ENCODE data around the gene PCBP1.
A peak's percentile ranks its signal among the peaks of the same experiment; 100 is the strongest.
"Not testable (repeated sequence)": the region's sequence is repeated elsewhere in the genome, so short reads cannot be mapped to it uniquely, and the experiment has no call there.

PCBP1 gene

DNA sequence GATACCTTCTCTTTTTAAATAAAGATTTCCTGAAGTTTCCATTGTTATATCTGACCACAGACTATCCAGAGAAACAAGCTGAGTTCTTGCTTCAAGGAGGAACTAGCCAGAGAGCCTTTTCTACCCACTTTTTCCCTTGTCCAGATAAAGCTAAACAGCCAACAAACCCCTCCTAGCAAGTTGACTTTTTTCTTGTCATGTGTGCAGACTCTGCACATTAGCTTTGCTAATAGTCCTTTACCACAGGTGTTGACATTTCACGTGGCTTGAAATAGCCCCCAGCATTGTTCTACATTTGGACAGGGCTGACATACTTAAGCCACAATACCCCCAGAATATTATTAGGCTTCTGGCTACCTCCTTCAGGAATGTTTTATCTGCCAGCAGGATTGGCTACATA, 40.7 kb downstream of the PCBP1 start:
- DNase-seq = no peak

DNA sequence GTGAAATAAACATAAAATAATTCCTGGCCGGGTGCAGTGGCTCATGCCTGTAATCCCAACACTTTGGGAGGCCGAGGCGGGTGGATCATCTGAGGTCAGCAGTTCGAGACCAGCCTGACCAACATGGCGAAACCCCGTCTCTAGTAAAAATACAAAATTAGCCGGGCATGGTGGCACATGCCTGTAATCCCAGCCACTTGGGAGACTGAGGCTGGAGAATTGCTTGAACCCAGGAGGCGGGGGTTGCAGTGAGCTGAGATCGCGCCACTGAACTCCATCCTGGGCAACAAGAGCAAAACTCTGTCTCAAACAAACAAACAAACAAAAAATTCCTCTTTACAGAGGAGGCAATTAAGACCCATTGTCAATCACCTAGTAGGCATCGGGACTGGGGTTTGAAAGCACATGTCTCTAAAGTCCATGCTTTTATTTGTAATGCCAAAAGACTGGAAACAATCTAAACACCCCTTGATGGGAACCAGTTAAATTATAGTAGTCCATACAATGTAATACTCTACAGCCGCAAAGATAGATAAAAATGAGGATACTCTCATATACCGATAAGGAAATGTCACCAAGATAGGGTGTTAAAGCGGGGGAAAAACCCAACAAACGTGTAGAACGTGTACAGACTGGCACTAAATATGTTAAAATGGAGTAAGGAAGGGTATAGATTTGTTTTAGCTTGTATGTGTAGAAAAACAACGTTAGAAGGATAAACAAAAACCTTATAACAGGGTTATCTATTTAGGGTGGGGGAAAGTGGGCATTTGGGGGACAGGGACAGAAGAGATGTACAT, 44.3 kb downstream of the PCBP1 start:
- not testable (repeated sequence) for DNase-seq

DNA sequence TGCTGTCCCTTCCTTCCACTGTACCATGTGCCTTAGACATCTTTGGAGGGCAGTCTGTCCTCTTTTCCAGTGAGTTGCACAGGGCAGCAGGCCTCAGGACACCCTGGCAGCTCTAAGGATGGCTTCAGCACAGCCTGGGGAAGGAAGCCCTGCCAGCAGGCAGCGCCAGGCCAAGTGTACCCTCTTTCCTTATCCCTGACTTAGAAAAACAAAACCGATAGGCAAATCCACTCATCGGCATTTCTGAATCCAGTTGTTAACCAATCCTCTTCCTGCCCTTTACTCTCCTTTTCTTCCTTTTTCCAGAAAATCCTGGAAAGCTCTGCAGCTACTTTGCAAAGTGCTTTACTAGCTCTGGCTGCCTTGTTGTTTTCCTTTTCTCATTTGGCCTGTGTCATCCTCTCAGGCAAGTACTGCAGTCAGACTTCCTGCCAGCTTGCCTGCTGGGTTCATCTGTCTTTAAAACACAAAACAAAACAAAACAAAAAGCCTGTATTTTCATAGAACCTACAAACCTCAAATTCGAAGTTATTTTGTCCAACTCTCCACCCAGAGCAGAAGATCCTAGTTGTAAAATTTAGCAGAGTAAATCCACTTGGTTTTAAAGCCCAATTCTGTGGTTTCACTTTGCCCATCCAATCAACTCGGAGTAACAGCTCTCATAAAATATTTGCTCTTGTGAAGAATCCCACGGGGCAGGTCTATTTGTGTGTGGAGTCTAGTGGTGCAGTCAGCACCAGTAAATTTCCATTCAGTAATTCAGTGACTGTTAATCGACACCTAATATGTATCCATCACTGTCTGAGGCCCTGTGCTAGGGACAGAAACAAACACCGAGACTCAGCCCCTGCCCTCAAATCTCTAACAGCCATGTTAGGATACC, 45.2 kb downstream of the PCBP1 start:
- DNase-seq = peak; percentile 45

DNA sequence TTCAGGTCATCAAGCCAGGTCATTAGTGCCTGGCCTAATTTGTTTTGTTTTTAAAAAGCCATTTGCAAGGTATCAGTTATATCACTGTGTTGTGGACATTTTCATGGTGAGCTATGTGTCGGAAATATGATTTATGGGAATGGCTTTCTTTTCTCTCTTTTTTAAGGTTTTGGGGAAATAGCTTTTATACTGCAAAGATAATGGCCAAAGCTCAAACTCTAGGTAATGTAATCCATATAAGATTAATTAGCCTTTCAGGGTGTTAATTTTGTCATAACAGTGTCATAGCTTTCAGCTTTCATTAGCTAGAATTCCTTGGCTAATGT, 45.8 kb downstream of the PCBP1 start:
- DNase-seq = no peak

DNA sequence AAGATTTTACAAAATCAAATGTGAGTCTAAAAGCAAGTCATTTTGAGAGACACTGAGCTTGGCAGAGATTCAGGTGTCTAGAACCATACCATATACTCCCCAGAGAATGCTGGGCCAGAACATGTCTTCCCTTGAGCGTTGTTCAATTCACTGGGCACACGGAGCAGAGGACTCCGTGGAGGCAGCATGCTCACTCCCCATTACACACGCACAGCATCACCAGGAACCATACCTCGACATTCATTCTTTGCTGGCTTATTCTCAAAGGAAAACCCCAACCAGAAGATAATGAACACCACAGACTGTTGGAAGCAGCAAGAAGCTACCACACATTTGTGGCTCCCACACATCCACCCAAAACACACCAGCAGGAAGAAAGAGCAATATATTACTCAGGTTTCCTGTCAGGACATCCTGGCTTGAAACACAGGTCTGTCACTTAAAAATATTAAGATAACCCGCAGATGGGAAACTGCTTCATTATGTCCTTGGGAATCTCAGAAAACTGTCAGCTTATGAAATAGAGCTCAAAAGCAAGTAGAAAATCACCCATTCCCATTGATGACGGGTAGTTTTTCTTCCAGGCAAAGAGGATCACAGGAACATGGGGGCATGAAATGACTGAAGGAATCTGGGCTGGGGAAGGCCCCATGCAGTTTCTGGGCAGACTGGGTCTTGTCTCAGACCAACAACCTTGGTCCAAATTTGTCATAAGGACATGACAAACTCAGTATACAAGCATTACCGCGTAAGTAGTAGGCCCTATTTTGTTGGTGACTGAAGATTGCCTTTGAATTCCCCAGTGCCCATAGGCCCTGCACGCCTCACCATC, 46.4 kb downstream of the PCBP1 start:
- DNase-seq = peak; percentile 48

DNA sequence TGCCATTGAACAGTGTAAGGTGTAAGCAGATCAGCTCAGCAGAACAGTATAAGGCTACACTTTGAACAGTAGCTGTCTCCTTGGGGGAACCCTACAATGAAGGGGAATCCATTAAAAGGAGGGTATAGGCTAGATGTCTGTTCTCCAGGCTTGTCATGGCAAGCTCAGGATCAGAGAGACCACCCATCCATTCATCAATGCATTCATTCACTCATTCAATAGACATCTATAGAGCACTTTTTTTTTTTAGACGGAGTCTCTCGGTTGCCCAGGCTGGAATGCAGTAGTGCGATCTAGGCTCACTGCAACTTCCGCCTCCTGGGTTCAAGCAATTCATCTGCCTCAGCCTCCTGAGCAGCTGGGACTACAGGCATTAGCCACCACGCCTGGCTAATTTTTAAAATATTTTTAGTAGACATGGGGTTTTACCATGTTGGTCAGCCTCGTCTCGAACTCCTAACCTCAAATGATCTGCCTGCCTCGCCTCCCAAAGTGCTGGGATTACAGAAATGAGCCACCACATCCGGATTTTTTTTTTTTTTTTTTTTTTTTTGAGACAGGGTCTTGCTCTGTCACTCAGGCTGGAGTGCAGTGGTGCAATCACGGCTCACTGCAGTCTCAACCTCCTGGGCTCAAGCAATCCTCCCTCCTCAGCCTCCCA, 47.2 kb downstream of the PCBP1 start:
- not testable (repeated sequence) for DNase-seq
